ENCODE data around the gene PLEKHH3. TPM values are rescaled to one million over a fixed set of nuclear protein-coding genes. Genes with fewer than 3 reads are reported as not detected.

Gene PLEKHH3
- polyA plus RNA-seq, 1 of the 3 experiments (the other 2 are of a cell fraction): 12.8 TPM

GRCh38 chr17:42686520-42687128, 9.8 kb upstream of the PLEKHH3 start (continued):
- TF ChIP-seq ELF1 (IDR thresholded peaks at IDR 0.05): no peak
- TF ChIP-seq RFX5 (IDR thresholded peaks at IDR 0.05; ENCODE audit: low read length): no peak
- TF ChIP-seq SIN3A (IDR thresholded peaks at IDR 0.05; ENCODE audit: borderline replicate concordance, low read depth, low read length): no peak

- Histone ChIP-seq H3K9me2 (no peaks in the 10 kb centered on the region), H2AFZ (ENCODE audit: low read depth) (no peak overlapping the region), H3K4me1 (ENCODE audit: control insufficient read depth in 1 of 2, insufficient read depth in 2 of 2, low read depth in 1 of 2, low read length in 1 of 2) (peaks cover 0 to 16% of the 10 kb centered on the region in 2 experiments; a peak in 2 of 4 replicates), H3K36me3 (replicated peaks in 1 of 2; ENCODE audit: control insufficient read depth in 1 of 2, insufficient read depth in 2 of 2, low read length in 1 of 2) (peaks cover 8 to 30% of the 10 kb centered on the region in 2 experiments), H3K27me3 (ENCODE audit: insufficient read depth) (no peaks in the 10 kb centered on the region), H3K79me2 (ENCODE audit: insufficient read depth) (peaks cover 5% of the 10 kb centered on the region), H3K9me3 (no peaks in the 10 kb centered on the region), H3K9ac (no peak overlapping the region), H3K4me3 (ENCODE audit: low read depth in 2 of 2, low read length in 1 of 2) (no peak overlapping the region), H3K27ac (ENCODE audit: low read depth in 2 of 2, low read length in 1 of 2) (no peak overlapping the region), H4K20me1 (ENCODE audit: insufficient read depth) (no peaks in the 10 kb centered on the region), H3F3A (replicated peaks; ENCODE audit: insufficient read depth) (peaks cover 13% of the 10 kb centered on the region), H3K4me2 (no peak overlapping the region)
- ChIA-PET CTCF (interaction anchor here (0.6 to 4.2 kb wide), 3 partner anchors 18 to 108 kb away, joined by 3 to 47 read pairs (median 5); partner anchors contain the start of gene PSMC3IP), POLR2A (no interaction called here)
- peak; percentile 12 for DNase-seq
- 93% methylated on average over 13 of the region's 14 CpGs for WGBS (ENCODE audit: low lambda C conversion rate)
- no peak for TF ChIP-seq CHD2 (IDR thresholded peaks at IDR 0.05; ENCODE audit: low read length, partially characterized antibody)
- TF ChIP-seq GABPA (IDR thresholded peaks at IDR 0.05; ENCODE audit: low read depth): no peak
- TF ChIP-seq RCOR1 (IDR thresholded peaks at IDR 0.05; ENCODE audit: low read length): no peak
- TF ChIP-seq PBX3 (IDR thresholded peaks at IDR 0.05): no peak
- TF ChIP-seq YY1 (IDR thresholded peaks at IDR 0.05; ENCODE audit: low read depth): no peak
- no peak for TF ChIP-seq ELF1 (IDR thresholded peaks at IDR 0.05)
- TF ChIP-seq TEAD4 (IDR thresholded peaks at IDR 0.05; ENCODE audit: borderline replicate concordance, insufficient read depth): no peak
- TF ChIP-seq REST (IDR thresholded peaks at IDR 0.05; ENCODE audit: low read depth, low read length): no peak
- no peak for TF ChIP-seq SMC3 (IDR thresholded peaks at IDR 0.05; ENCODE audit: low read depth, low read length)
- TF ChIP-seq FOXJ3 (CRISPR knock-in tag; IDR thresholded peaks at IDR 0.05): no peak
- TF ChIP-seq MXI1 (IDR thresholded peaks at IDR 0.05; ENCODE audit: low read depth, low read length): no peak
- TF ChIP-seq POLR2AphosphoS5 (IDR thresholded peaks at IDR 0.05; ENCODE audit: low read depth, low read length): no peak
- TF ChIP-seq TAF1 (IDR thresholded peaks at IDR 0.05; ENCODE audit: borderline replicate concordance, low read depth, low read length): no peak
- no peak for TF ChIP-seq ZBTB33 (IDR thresholded peaks at IDR 0.05; ENCODE audit: borderline replicate concordance, low read depth)
- TF ChIP-seq CTCF (IDR thresholded peaks at IDR 0.05): no peak
- no peak for TF ChIP-seq FOXM1 (IDR thresholded peaks at IDR 0.05; ENCODE audit: low read depth)
- TF ChIP-seq MEF2A (IDR thresholded peaks at IDR 0.05; ENCODE audit: borderline replicate concordance, low read depth): no peak
- TF ChIP-seq USF1 (IDR thresholded peaks at IDR 0.05; ENCODE audit: borderline replicate concordance, low read depth): no peak
- TF ChIP-seq FOSL2 (IDR thresholded peaks at IDR 0.05; ENCODE audit: borderline replicate concordance, low read depth): no peak
These were observed 9.0 kb upstream of the PLEKHH3 start for GRCh38 chr17:42685831-42686230.
